Putamen (tissue), 1 donor: ENCODE results near the gene ORM2.
A peak's percentile ranks its signal among the peaks of the same experiment; 100 is the strongest.
"Not testable (repeated sequence)": the region's sequence is repeated elsewhere in the genome, so short reads cannot be mapped to it uniquely, and the experiment has no call there.

ENCODE experiments used
- DNase-seq: peaks from one replicate; pipeline ENCODE4 v3.0.0-alpha.2; 2016; ENCODE audit warnings: low spot score

ORM2 gene

GRCh38 chr9:114329625-114330022 is at the start of gene ORM2:
Gene ORM2, plus strand, starts transcription at chr9:114329869. Its CDS starts 36 bp downstream, at chr9:114329905.
- not testable (repeated sequence) for DNase-seq

- DNase-seq, result no peak
These were observed 48.8 kb upstream of the ORM2 start for GRCh38 chr9:114280636-114281472.

DNA sequence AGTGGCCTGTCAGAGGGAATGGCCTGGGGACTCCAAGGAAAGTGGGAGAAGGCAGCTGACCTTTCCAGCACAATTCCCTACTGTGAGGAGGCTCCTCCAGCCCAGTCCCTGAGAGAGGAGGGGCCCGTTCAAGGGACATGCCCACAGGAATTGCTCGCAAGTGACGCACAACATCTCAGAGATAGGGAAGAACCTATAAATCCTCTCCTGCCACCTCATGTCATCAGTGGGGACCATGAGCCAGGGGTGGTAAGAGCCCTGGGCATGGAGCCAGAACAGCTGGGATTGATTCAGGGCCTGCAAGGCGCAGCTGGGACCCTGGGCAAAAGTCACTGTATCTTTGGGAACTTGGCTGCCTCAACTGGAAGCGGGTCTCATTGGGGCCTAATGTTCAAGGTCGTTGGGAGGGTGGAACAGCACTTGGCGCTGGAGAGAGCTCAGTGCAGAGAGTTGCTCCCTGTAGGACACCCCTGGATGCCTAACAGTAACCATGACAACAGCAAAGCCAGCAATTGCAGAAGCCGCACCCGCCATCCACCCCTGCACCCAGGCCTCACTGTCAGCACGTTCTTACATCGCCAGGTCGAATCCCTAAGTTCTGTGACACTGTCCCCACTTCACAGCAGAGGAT is 48.1 kb upstream of the ORM2 start:
- DNase-seq, result no peak

- no peak for DNase-seq
These were observed 47.6 kb upstream of the ORM2 start for GRCh38 chr9:114282104-114282485.

DNA sequence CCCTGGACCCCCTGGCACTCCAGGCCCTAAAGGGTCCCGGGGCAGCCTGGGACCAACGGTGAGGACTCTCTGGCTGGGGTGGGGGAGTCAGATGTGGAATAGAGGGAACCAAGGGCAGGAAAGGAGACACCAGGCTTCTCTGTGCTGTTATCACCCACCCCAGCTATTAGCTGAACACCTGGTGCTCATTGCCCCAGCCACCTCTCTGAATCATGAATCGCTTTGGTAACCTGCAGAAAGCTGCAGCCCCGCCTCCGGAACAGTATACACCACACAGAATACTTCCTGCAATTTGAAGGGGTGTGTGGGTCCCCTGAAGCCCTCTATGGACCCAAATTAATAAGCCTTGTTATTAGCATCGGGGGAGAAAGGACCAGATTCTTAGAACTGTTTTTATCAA is 47.2 kb upstream of the ORM2 start:
- no peak for DNase-seq

DNA sequence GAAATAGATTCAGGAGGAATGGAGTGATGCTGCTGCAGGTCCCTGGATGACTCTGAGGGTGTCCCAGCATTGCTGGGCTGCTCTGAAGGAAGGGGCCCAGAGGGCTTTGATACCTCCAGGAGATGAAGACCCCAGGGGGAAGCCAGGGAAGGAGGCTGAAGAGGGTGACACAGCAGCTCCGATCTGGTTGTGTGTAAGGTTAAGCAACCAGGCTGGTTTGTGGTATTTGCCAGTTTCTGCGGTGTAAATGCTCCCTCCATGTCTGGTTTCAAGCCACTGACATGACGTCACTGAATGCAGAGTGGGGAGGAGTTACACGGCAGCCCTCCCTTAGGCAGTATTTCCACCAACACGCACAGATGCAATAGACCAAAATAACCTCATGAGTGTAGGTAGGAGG is 46.7 kb upstream of the ORM2 start:
- no peak for DNase-seq

DNA sequence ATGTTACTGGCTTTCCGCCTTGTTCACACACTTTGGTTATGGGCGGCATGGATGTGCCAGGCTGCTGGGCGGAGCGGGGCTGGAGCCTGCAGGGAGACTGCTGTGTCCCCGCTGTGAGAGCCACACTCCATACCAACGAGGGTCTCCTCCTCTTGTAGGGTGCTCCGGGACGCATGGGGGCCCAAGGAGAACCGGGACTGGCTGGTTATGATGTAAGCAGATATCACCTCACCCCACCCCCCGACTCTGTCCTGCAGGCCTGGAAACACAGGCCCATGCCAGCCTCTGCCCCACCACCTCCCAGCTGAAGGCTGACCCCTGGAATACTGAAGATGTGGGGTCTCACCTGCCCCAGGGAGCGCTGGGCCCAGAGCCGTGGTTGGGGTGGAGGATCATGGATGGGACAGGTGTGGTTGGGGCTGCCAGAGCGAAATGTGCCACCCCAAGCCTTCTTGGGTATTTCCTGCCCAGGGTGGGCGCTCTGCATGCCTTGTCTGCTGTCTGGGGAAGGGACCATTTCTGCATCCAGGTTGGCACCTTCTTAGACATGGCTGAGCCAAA is 46.0 kb upstream of the ORM2 start:
- no peak for DNase-seq

GRCh38 chr9:114284316-114285060 is 45.2 kb upstream of the ORM2 start:
- no peak for DNase-seq

DNA sequence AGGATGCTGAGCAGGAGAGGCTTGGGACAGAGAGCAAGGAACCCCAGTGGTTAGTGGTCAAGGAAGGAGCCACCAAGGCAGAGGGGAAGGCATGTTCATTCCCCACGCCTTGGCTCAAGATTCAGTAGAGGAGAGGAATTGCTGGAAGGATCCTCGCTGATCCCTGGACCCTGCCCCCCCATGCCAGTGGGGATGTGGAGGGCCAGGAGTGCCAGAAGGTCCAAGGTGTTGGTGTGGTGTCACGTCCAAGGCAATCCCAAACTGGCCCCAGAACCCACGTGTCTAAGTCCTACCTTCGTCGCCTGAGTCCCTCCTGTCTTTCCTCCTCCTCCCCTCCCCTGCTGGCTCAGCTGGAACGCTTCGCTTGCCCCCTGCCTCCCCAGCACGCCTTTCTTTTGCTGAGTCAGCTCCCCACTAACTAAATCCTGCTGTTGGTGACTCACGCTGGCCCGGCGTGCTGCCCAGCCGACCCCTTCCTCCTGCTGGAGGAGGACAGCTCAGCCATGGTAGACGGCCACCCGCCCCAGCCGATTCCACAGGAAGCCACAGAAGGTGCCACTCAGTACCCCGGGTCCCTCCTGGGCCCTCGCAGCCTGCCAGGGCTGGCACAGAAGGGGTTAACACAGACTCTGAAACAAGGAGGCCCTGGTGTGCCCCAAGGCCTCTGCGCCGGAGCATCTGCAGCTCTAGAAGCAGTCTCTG is 44.4 kb upstream of the ORM2 start:
- DNase-seq, result no peak

- DNase-seq, result no peak
These were observed 43.5 kb upstream of the ORM2 start for GRCh38 chr9:114286146-114286679.

GRCh38 chr9:114287001-114287762 is 42.5 kb upstream of the ORM2 start:
- DNase-seq, result no peak

GRCh38 chr9:114287763-114288192 is 41.9 kb upstream of the ORM2 start:
- DNase-seq, result no peak

DNA sequence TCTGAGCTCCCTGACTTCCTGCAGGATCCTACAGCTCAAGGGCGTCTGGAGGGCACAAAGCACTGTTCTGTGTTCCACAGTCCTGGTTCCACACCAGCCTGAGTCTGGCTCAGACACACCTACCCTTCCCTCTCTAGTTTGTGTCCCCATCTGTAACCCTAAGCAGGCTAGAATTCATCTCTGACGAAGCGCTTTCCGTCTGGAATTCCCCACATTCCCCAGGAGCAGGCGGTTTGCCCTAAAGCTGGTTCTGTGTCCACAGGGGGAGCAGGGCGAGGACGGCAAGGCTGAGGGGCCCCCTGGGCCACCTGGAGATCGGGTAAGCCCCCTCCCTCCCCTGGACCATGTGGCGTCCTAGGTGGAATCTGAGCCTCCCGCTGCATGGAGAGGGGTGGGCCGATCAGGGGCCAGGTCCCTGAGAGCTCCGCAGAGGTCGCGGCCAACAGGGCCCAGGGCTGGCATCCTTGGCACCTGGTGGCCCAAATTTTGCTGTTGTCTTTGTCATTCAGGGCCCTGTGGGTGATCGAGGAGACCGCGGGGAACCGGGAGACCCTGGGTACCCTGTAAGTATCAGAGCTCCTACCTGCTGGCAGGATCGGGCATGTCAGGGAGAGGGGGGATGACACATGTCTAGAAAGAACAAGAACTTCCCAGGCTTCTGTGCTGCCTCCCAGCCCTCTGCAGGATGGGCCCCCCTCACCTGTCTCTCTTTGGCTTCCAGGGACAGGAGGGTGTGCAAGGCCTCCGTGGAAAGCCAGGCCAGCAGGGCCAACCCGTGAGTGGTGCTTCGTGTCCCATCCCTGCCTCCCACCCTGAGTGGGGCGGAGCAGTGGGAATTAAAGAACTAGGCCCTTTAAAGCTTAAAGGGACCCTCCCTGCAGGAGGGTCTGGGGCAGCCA is 41.2 kb upstream of the ORM2 start:
- no peak for DNase-seq

DNA sequence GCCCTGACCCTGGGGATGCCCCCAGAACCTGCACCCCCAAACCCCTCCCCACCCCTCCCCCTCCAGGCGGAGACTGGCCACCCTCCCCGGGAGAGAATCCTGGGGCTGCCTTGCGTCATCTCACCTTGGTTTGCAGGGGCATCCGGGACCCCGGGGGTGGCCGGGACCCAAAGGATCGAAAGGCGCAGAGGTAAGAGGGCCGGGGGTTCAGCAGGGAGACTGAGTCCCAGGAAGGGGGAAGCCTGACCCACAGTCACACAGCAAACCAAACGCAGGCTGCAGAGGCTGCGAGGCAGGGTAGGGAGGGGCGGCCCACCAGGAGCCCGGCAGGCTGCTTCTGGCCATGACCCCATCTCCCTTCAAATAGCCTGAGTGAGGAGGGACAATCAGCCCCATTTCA is 40.6 kb upstream of the ORM2 start:
- DNase-seq, result no peak

- DNase-seq, result no peak
These were observed 39.8 kb upstream of the ORM2 start for GRCh38 chr9:114289571-114290481.

- no peak for DNase-seq
These were observed 39.1 kb upstream of the ORM2 start for GRCh38 chr9:114290561-114290986.

DNA sequence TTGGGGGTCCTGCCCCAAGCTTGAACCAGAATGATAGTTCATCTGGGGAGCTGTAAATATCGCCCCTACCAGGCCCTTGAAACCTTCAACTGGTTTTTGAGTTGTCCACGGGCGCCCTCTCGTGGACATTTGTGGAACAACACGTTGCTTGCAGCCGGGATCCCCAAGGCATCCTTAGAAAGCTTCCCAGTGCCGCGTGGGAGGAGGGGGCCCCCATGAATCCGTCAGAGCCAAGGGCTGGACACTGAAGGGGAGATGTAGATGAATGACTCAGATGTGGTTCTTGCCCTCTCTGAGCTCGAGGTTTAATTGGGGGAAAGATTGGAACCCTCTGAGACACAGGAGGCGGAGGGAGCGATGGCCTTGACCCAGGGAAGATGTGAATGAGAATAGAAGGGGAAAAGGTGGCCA is 38.6 kb upstream of the ORM2 start:
- DNase-seq, result peak; percentile 49

DNA sequence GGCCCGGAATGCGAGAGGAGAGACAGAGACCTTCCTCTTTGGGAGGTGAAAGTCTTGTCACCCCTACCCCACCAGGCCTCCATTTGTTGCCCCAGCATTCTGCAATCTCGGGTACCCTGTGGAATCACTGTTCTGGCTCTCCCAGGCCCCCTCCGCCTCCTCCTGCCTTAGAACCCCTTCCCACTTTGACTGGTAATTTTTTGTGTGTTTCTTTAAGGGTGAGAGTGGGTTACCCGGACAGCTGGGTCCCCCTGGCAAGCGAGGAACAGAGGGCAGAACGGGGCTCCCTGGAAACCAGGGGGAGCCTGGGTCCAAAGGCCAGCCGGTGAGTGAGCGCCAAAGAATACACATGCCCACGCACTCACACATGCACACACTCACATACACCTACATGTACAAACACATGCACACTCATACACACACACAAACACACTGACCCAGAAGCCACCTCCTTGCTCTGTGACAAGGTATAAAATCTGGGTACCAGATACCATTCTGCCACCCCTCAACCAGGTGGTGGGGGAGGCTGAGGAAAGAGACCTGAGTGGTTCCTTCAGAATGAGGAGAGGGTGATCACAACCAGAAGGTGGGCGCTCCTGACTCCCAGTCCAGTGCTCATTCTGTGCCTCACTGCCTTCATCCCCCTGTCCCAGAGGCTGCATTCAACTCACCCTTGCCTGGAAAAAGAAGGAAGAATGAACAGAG is 37.6 kb upstream of the ORM2 start:
- no peak for DNase-seq
